Mesodermal cell (in vitro differentiated cells): ENCODE results near the gene OXSR1.

Experiments used
- H3K27ac ChIP-seq: 2 replicates; pipeline ENCODE4 v1.7.0; 2013; ENCODE audit warnings: mild to moderate bottlenecking, low read depth, low read length, moderate library complexity; ENCODE audit not compliant: severe bottlenecking
- H3K36me3 ChIP-seq: 2 replicates; pipeline ENCODE4 v1.7.1; 2013; ENCODE audit warnings: mild to moderate bottlenecking, low read length, moderate library complexity; ENCODE audit not compliant: control insufficient read depth, insufficient read depth
- H3K4me1 ChIP-seq: one replicate; pipeline ENCODE4 v1.7.1; 2013; ENCODE audit warnings: mild to moderate bottlenecking, low read length; ENCODE audit not compliant: insufficient read depth, control insufficient read depth, poor library complexity, severe bottlenecking
- H3K4me3 ChIP-seq: 2 replicates; pipeline ENCODE4 v1.7.0; 2013; ENCODE audit warnings: low read length, control low read depth, mild to moderate bottlenecking; ENCODE audit not compliant: insufficient read depth, poor library complexity, severe bottlenecking; ENCODE audit errors: extremely low read depth
- H3K9me3 ChIP-seq: 2 replicates; pipeline ENCODE4 v1.7.1; 2013; ENCODE audit warnings: mild to moderate bottlenecking, low read length, moderate library complexity; ENCODE audit not compliant: control insufficient read depth
- WGBS, 2 experiments: methylation state at CpG; one replicate each; pipeline ENCODE4 v1.1.5; 2013; ENCODE audit warnings: missing lambda C conversion rate in 2 of 2; ENCODE audit not compliant: insufficient coverage in 2 of 2; 5-methylcytosine and 5-hydroxymethylcytosine counted together

Gene OXSR1

GRCh38 chr3:38147421-38147820, 17.9 kb upstream of the OXSR1 start:
- Histone ChIP-seq H3K4me3 (no peak overlapping the region), H3K36me3 (no peaks in the 10 kb centered on the region), H3K27ac (no peak overlapping the region), H3K4me1 (no peaks in the 10 kb centered on the region), H3K9me3 (peaks cover 3% of the 10 kb centered on the region)
- WGBS, 2 experiments: 90 to 100% methylated on average over 1 to 2 of the region's 3 CpGs

GRCh38 chr3:38148311-38148882, 16.9 kb upstream of the OXSR1 start:
- Histone ChIP-seq H3K4me3 (no peak overlapping the region), H3K9me3 (peaks cover 3% of the 10 kb centered on the region), H3K36me3 (no peaks in the 10 kb centered on the region), H3K4me1 (no peaks in the 10 kb centered on the region), H3K27ac (no peak overlapping the region)
- 83 to 86% methylated on average over 4 to 5 of the region's 5 CpGs for WGBS, 2 experiments

- H3K9me3 ChIP-seq: peaks cover 3% of the 10 kb centered on the region
- H3K36me3 ChIP-seq: no peaks in the 10 kb centered on the region
- no peak overlapping the region for H3K4me3 ChIP-seq
- WGBS, 2 experiments: 86% methylated on average over 3 of the region's 3 CpGs; no CpG with 5 or more reads in 1 of the 2 experiments
- no peaks in the 10 kb centered on the region for H3K4me1 ChIP-seq
- H3K27ac ChIP-seq: no peak overlapping the region
Observed at GRCh38 chr3:38149708-38150107, 15.6 kb upstream of the OXSR1 start.

GRCh38 chr3:38150780-38151528, 14.4 kb upstream of the OXSR1 start:
- Histone ChIP-seq H3K9me3 (peaks cover 3% of the 10 kb centered on the region), H3K4me1 (no peaks in the 10 kb centered on the region), H3K4me3 (no peak overlapping the region), H3K36me3 (no peaks in the 10 kb centered on the region), H3K27ac (no peak overlapping the region)
- 50 to 78% methylated on average over 1 of the region's 3 CpGs for WGBS, 2 experiments

- H3K4me3 ChIP-seq: no peak overlapping the region
- 86 to 100% methylated on average over 2 of the region's 3 CpGs for WGBS, 2 experiments
- H3K27ac ChIP-seq: no peak overlapping the region
- H3K9me3 ChIP-seq: no peaks in the 10 kb centered on the region
- no peaks in the 10 kb centered on the region for H3K4me1 ChIP-seq
- no peaks in the 10 kb centered on the region for H3K36me3 ChIP-seq
Observed at GRCh38 chr3:38151667-38152265, 13.6 kb upstream of the OXSR1 start.

GRCh38 chr3:38152609-38153008, 12.7 kb upstream of the OXSR1 start:
- Histone ChIP-seq H3K36me3 (no peaks in the 10 kb centered on the region), H3K4me1 (no peaks in the 10 kb centered on the region), H3K9me3 (no peaks in the 10 kb centered on the region), H3K4me3 (no peak overlapping the region), H3K27ac (no peak overlapping the region)
- WGBS, 2 experiments: 82 to 84% methylated on average over 2 of the region's 2 CpGs

GRCh38 chr3:38153221-38153620, 12.1 kb upstream of the OXSR1 start:
- H3K4me3 ChIP-seq: no peak overlapping the region
- WGBS, 2 experiments: 80 to 100% methylated on average over 1 of the region's 2 CpGs
- H3K9me3 ChIP-seq: no peaks in the 10 kb centered on the region
- H3K36me3 ChIP-seq: no peaks in the 10 kb centered on the region
- H3K4me1 ChIP-seq: no peaks in the 10 kb centered on the region
- no peak overlapping the region for H3K27ac ChIP-seq

- Histone ChIP-seq H3K36me3 (no peaks in the 10 kb centered on the region), H3K9me3 (no peaks in the 10 kb centered on the region), H3K4me1 (no peaks in the 10 kb centered on the region), H3K27ac (no peak overlapping the region), H3K4me3 (no peak overlapping the region)
- 100% methylated on average over 1 to 2 of the region's 2 CpGs for WGBS, 2 experiments
Observed at GRCh38 chr3:38154033-38154494, 11.3 kb upstream of the OXSR1 start.

- no peak overlapping the region for H3K4me3 ChIP-seq
- H3K36me3 ChIP-seq: no peaks in the 10 kb centered on the region
- H3K4me1 ChIP-seq: no peaks in the 10 kb centered on the region
- H3K27ac ChIP-seq: no peak overlapping the region
- 58 to 64% methylated on average over 1 of the region's 2 CpGs for WGBS, 2 experiments
- no peaks in the 10 kb centered on the region for H3K9me3 ChIP-seq
Observed at GRCh38 chr3:38154625-38155255, 10.6 kb upstream of the OXSR1 start.

GRCh38 chr3:38155825-38156224, 9.5 kb upstream of the OXSR1 start:
- no peak overlapping the region for H3K4me3 ChIP-seq
- no peaks in the 10 kb centered on the region for H3K9me3 ChIP-seq
- no peaks in the 10 kb centered on the region for H3K4me1 ChIP-seq
- no peaks in the 10 kb centered on the region for H3K36me3 ChIP-seq
- no peak overlapping the region for H3K27ac ChIP-seq
- 86 to 100% methylated on average over 1 of the region's 2 CpGs for WGBS, 2 experiments
